ENCODE measurements around the gene TTYH3.

Gene TTYH3

DNA sequence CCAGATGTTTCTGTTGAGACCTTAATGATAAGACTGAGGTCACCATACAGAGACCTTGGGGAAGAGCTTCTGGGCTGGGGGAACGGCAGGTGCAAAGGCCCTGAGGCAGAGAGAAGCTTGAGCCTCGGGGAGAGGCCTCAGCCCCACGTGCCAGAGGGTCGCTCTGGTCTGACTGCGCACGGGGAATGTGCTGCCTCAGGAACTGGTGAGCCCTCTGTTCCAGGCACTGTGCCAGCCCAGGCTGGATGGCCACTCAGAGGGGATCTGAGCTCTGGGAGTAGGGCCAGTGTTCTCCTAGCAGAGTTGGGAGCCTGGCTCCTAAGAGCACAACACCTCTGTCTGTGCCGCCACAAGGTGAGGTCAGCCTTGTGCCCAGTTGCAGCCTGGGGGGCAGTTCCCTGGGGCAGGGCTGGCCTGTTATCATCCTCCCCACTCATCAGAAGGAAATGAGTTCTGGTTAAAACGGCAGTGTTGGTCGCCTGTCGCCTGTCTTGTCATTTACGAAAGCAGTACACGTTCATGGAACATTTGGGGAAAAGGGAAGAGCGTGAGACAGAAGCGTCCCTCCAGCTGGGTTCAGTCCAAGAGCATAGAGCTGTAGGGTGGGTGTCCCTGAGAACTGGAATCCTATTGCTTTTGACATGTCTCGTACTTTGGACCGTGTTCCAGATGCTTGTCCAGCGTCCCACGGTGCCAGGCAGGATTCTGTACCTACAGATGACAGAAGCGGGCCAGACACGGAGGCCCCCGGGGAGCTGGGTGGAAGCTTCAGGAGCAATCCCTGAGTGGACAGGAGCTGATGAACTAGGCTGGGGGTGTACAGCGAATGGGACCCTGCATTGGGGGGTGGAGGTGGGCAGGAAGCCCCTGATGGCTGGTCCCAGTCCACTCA, 4.3 kb downstream of the TTYH3 start:
- DNase-seq: no peak

GRCh38 chr7:2637066-2637471, 5.3 kb downstream of the TTYH3 start:
- DNase-seq: no peak

DNA sequence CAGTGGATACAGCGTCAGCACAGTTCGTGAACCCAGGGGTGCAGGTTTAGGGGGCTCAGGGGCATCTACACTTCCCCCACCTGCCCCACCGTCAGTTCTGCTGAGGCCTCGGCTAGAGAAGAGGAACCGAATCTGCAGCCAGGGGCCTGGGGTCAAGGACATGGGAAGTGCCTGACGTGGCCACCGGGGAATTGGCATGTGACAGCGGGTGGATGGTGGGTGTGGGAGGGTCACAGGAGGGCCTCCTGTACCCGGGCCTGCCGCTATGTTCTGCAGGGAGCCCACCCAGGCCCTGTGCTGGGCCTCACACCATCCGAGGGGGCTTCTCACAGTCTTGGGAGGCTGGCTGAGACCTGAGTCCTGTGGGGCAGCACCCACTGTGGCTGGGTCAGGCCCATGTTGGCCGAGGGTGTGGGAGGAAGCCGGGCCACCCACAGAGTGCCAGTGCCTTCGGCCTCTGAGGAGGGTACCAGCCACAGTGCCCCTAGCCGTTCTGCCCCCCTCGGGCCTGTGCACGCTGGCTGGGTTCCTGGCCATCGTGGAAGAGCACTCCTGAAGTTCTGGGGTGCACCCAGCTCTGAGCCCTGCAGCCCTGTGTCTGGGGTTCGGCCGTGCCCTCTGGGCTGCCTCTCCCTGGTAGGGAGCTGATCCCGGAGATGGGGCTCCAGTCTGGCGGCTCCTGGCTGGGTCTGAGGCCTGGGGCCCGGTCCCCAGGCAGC, 5.9 kb downstream of the TTYH3 start:
- no peak for DNase-seq

- no peak for DNase-seq
These were observed 6.6 kb downstream of the TTYH3 start for GRCh38 chr7:2638224-2638991.

GRCh38 chr7:2639181-2639681, 7.4 kb downstream of the TTYH3 start:
- DNase-seq: no peak

DNA sequence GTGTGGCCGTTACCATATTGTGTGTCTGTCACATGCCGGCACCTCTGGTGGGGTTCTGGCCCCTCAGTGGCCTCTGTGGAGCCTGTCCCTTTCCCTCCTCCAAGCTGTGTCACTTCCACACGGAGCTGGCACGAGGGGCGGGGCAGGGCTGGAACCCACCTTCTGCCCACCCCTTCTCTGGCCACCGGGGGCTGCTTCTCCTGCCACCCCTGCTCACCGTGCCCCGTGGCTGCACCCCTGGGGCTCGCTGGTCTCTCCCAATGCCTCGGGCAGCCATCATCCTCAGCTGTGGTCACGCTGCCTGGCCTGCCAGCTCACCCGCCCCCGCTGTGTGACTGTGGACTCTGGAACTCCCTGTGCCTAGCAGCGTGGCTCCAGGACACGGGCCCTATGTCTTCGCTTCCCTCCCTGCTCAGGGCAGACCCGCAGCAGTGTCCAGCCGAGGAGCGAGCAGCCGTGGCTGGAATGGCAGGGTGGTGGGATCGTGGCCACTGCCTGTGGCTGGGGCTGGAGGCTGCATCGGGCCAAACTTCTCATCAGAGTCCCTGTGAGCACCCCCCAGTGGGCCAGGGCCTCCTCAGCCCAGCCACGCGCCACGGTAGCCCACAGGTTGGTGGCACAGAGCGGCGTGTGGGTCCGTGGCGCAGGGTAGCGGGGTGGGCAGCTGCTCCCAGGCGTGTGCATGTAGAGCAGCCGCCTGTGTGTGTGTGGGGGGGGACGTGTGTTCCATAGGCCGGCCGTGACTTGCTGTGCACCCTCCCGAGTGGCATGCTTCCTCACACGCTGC, 8.1 kb downstream of the TTYH3 start:
- DNase-seq: no peak

- DNase-seq: no peak
These were observed 8.7 kb downstream of the TTYH3 start for GRCh38 chr7:2640482-2640830.

GRCh38 chr7:2640846-2641316, 9.1 kb downstream of the TTYH3 start:
- no peak for DNase-seq

DNA sequence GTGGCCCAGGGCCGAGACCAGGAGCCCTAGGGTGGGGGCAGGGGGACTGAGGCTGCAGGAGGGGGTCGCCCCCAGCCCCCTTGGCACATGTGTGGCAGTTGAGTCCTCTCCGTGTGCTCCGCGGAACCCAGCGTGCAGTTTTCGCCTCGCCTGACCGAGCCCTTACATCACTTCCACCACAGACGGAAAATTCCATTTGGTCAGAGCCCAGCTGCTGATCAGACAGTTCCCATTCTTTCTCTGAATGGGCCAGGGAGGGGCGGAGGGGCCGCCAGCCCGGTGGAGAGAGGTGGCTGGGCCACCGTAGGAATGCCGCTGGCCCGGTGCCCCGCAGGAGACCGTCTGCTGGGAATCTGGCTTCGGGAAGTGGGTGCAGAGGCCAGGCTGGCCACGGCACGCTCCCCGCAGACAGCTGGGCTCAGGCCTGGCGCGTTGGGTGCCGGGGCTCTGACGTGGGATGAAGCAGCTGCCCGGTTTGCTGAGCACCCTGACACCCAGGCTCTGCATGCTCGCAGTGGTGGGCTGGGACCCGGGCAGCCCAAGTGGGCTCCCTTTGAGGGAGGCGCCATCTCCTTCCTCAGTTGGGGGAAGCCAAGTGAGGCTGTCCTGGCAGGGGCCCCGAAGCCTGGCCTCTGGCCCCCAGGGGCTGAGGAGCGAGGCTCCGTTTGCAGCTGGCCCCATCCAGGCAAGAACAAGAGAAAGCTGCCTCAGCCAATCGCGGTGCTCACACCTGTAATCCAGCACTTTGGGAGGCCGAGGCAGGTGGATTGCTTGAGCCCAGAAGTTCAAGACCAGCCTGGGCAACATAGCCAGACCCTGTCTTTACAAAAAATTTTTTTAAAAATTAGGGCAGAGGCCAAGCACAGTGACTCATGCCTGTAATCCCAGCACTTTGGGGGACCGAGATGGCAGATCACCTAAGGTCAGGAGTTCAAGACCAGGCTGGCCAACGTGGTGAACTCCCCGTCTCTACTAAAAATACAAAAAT, 9.9 kb downstream of the TTYH3 start:
- DNase-seq: no peak

GRCh38 chr7:2643386-2644219, 11.8 kb downstream of the TTYH3 start:
- no peak for DNase-seq

- no peak for DNase-seq
These were observed 12.4 kb downstream of the TTYH3 start for GRCh38 chr7:2644220-2644561.

GRCh38 chr7:2644562-2645273, 12.9 kb downstream of the TTYH3 start:
- DNase-seq: no peak

- DNase-seq: no peak
These were observed 13.6 kb downstream of the TTYH3 start for GRCh38 chr7:2645274-2645868.

DNA sequence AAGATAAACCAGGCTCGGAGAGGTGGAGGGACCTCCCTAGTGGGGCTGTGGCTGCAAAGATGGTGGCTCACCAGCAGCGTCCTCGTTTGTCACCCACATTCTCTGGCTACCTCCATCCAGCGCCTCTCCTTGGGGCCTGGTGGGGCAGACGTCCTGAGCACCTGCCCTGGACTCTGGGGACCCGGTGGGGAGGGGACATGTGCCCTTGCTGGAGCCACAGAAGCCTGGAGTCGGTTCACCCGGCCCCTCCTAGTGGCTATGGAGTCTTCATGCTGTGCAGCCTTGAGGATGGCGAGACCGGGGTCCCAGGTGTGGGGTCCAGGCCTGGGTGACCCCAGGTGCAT, 14.5 kb downstream of the TTYH3 start:
- DNase-seq: no peak

GRCh38 chr7:2646680-2647571, 15.1 kb downstream of the TTYH3 start:
- no peak for DNase-seq

- no peak for DNase-seq
These were observed 15.9 kb downstream of the TTYH3 start for GRCh38 chr7:2647594-2648172.

DNA sequence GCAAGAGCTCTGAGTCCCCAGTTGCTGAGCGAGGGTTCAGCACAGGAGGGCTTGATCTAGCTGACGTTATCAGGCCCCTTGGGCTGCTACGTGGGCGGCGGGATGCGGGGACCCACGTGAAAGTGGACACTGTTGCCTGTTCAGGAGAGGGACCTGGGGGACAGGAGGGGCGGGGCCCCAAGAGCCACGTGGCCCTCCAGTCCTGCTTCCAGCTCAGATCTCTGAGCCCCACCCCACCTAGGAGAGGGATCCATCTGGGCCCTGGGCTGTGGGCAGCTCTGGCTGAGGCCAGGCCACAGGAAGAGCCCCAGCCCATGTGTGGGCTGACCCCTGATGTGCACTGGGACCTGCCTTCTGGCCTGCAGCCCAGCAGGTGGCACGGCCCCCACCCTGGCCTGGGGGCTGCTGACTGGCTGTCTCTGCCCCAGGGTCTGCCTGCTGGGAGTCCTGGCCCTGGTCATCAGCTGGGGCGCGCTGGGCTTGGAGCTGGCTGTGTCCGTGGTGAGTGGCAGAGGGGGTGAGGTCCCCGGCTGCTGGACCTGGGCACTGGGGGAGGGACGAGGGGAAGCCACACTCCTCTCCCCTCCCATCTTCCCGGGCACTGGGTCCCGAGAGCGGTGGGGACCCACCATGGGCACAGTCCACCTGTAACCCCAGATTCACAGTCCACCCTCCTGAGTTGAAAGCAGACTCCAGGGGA, 17.5 kb downstream of the TTYH3 start:
- no peak for DNase-seq

All from NCI-H510A (cell line).